NCI-H345 treated with DMSO at 0.1 percent for 48 hours (cell line): Measurements from ENCODE around the gene PRSS56.
"Not testable (repeated sequence)": the region's sequence is repeated elsewhere in the genome, so short reads cannot be mapped to it uniquely, and the experiment has no call there.

Source experiments
- DNase-seq: peaks from one replicate; lab custom pipeline; 2025; ENCODE audit not compliant: unreplicated experiment; lab: John Stamatoyannopoulos, UW

PRSS56 gene

DNA sequence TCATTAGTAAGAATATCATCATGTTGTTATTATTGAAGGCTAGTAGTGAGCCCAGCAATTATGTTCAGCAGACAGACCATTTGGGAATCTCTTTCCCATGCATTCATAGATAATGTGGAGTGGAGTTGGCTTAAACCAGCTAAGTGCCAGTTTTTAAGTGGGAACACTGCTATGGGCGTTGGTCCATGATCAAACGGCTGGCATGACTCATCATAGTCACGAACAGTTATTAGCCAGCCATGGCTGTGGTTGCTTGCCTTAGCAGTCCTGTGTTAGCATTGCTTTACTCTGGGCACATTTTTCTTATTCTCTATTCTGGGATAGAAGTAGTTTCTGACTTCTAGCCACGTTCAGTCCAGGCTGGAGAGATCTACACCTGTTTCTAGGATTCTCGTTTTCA is 48.0 kb downstream of the PRSS56 start:
- DNase-seq = no peak

DNA sequence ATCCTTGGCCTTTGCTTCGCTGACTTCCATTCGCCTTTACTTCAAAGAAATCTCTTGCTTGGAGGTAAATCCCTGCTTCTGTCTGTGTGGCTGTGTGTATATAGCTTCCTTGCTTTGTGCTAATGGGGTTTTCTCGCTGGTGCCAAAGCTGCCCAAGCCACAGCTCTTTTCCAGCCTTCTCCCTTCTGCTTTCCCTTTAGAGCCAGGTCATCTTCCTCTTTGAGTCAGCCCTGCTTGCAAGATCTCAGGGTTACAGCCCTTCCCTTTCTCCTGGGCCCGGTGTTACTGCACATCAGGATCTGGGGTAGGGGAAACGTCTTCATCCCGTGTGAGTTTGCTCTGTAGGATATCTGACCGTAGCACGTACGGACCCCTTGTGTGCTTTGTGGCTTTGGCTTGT is 49.4 kb downstream of the PRSS56 start:
- DNase-seq = no peak

GRCh38 chr2:232570481-232570880 is 50.3 kb downstream of the PRSS56 start:
- not testable (repeated sequence) for DNase-seq

- DNase-seq = no peak
These were observed 50.9 kb downstream of the PRSS56 start for GRCh38 chr2:232571026-232571474.

GRCh38 chr2:232573042-232573441 is 52.9 kb downstream of the PRSS56 start:
- no peak for DNase-seq

DNA sequence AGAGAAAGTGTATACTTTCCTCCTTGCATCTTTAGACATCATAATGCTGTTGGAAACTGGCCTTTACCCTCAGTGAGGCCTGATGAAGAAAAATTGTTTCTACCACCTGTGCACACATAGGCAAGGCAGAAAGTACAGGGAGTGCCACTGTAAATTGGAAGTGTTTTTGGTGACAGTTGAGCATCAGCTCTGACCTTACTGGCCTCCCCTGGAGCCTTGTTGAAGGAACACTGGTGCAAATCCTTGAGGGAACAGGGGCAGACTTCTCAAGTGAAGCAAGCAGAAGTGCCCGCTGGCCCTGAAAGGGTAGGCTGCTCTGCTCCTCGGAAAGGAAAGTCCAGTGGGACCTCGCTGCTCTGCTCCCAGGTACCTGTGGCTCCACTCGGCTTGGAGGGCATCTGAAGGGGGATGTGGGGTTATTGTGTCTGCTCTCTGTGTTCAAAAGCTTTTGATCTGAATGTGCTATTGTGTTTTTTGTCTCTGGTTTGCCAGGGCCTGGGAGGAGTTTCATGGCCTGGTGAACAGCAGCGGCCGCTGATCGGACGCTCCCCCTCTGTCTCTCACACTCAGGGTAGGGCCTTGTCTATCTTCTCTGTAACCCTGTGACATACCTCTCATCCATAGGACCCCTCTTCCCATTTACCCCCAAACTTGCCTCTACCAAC is 53.7 kb downstream of the PRSS56 start:
- DNase-seq = no peak

GRCh38 chr2:232574674-232575403 is 54.7 kb downstream of the PRSS56 start:
- no peak for DNase-seq
